ENCODE results near the gene PTPRA.

DNA sequence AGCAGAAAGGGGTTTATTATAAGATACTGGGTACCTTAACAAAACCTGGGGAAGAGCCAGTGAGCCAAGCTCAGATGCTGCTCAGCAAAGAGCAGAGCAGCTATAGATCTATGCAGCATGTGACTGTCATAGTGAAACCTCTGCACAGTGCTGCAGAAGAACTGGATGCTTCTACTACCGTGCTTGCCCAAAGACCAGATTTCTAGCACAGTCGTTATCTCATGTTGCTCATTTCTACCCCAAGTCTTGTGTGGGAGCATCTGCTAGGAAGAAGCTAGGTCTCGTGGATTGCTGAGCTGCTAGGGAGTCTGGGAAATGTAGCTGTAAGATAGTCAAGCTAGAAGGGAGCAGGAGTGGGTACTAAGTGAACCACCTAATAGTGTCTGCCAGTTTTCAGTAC lies 138.5 kb downstream of the PTPRA start:
- TF ChIP-seq POLR2A (IDR thresholded peaks at IDR 0.05; ENCODE audit: low read depth, low read length): no peak
- TF ChIP-seq SPI1 (IDR thresholded peaks at IDR 0.05; ENCODE audit: low read depth, low read length): no peak
- no peak for TF ChIP-seq POU2F2 (IDR thresholded peaks at IDR 0.05; ENCODE audit: low read depth, low read length)
- TF ChIP-seq POLR2AphosphoS5 (IDR thresholded peaks at IDR 0.05; ENCODE audit: low read depth, low read length): no peak

Data from GM12891 (cell line).